ENCODE measurements around the gene SLIT1.

Gene SLIT1

DNA sequence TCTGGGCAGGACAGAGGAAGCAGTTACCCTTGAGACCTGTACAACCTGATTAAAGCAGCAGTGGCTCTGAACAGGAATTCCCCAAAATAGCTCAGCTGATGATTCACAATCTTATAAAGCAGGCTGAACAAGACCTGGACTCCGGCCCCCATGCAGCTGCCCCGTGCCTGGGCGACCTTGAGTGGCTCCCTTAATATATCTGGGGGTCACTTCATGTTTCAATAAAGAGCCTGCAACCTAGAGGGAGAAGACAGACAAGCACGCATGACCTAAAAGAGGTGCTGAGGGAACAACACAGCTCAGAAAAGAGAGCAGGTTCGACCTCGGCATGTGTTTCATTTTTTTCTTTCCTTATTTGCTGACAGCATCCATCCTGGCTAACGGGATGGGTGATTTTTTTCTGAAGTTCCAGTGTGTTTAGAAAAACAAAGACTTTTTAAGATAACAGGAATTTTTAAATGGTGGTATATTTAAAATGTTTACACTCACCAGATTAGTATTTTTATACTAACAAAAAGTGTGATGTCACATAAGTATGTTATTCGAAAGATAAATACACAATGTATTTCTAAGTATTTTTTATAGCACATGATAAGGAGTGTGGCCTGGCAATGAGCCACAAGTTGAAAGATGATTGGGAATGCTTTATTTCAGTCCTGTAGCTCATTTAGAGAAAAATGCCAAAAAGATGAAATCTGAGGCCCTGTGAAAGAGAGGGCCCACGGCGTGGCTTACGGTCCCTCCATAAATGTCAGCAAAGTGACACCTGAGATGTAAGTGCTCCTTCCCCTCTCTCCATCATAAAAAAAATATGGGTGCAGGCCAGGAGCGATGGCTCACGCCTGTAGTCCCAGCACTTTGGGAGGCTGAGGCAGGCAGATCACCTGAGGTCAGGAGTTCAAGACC lies 161.3 kb downstream of the SLIT1 start:
- no peak for DNase-seq (ENCODE audit: low read depth in 2 of 2)

DNA sequence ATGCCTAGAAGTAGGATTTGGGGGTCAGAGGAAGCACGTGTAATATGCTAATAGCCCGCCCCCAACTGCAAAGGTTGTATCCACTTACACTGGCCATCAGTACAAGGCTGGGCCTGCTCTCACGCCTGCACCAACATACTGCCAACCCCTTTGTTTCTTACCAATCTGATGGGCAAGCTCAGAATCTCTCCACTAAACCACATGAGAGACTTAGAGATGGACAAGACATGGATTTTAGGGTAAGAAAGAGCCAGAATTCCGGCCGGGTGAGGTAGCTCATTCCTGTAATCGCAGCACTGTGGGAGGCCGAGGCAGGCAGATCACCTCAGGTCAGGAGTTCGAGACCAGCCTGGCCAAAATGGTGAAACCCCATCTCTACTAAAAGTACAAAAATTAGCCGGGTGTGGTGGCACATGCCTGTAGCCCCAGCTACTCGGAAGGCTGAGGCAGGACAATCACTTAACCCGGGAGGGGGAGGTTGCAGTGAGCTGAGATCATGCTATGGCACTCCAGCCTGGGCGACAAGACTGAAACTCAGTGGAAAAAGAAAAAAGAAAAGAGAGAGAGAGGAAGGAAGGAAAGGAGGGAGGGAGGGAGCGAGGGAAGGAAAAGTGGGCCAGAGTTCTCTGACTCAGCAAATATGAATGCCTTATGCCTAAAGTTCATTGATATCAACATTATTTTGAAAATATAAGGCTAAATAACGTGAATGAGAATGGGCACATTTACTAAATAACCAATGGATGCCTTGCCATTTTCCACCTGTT lies 162.2 kb downstream of the SLIT1 start:
- DNase-seq (ENCODE audit: low read depth in 2 of 2): no peak

DNA sequence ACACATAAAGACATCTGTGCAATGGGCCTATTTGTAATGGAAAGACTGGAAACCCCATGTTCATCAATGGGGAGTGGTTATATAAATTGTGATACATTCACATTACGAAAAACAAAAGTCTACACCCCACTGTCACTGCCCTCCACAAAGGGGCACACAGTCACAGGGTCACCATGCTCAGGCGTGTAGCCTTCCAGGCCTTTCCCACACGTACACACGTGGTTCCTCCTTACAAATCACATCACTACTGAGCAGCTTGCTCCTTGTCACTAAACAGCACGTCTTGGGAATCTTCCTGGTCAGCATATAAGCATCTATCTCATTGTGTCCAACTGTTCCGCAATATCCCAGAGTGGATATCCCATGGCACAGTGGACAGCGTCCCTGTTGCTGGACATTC lies 163.1 kb downstream of the SLIT1 start:
- no peak for DNase-seq (ENCODE audit: low read depth in 2 of 2)

DNA sequence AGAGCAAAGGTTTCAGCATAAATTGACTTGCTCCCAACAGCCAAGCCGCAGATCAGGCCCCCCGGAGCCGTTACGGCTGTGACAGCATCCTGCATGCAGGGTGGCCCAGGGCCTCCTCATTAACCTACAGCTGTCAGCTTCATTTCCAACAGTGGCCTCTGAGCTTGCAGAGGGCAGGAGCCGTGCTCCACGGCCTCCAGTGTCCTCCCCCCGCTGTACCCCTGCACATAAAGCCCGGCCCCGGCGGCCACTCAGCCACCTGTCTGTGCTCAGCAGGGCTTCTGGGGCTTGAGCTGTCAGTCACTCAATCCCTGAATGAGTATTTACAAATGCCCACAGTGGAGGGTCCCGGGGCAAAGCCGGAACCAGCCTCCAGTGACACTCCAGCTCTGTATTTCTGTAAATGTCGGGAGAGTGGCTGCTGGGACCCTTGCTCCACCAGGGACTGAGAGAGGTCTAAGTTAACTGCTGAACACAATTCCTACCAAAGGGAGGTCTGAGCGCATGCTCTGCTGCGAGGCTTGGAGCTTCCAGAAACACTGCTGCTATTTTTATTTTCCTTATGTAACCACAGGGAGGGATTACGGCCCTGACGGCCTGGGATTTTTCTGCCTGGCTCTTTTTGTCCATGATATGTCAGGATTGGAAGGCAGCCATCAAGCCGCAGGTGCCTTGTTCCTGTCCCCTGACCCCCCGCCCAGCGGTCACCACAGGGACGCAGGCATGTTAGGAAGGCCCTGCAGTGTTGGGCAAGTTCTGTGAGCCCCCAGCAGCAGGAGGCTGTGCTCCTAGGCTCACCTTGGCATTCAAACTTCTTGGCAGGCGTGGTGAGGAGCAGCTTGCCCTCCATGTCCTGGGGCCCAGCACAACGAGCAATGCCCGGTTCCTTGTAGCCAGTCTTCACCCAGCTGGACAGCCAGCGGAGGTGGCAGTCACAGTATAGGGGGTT lies 165.0 kb downstream of the SLIT1 start:
- DNase-seq (ENCODE audit: low read depth in 2 of 2): no peak

DNA sequence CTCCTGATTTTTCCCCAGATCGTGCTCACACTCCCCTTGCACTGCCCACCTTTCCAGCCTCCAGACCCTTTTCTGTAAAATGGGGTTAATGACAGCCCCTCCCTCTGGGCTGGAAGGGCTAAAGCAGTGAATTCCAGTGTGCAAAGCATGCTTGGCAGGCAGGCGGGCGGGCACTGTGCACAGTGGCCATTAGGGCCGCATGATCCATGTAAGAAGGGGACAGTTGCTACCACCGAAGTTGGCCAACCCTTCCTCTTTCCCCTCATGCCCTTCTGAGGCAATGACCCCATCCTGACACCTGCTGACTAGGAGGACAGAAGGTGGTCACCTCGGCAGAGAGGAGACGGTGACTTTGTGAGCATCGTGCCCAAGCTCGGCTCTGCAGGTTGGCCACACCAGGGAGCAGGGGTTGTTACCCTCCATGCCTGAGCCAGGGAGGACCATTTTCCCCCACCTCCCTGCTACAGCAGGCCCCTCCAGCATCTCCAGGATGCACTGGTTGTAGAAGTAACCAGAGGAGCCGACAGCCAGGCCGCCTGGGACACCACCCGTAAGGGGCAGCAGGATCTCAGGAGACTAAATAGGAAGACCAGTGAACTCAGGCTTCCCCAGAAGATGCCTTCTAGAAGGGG lies 166.4 kb downstream of the SLIT1 start:
- no peak for DNase-seq (ENCODE audit: low read depth in 2 of 2)

DNA sequence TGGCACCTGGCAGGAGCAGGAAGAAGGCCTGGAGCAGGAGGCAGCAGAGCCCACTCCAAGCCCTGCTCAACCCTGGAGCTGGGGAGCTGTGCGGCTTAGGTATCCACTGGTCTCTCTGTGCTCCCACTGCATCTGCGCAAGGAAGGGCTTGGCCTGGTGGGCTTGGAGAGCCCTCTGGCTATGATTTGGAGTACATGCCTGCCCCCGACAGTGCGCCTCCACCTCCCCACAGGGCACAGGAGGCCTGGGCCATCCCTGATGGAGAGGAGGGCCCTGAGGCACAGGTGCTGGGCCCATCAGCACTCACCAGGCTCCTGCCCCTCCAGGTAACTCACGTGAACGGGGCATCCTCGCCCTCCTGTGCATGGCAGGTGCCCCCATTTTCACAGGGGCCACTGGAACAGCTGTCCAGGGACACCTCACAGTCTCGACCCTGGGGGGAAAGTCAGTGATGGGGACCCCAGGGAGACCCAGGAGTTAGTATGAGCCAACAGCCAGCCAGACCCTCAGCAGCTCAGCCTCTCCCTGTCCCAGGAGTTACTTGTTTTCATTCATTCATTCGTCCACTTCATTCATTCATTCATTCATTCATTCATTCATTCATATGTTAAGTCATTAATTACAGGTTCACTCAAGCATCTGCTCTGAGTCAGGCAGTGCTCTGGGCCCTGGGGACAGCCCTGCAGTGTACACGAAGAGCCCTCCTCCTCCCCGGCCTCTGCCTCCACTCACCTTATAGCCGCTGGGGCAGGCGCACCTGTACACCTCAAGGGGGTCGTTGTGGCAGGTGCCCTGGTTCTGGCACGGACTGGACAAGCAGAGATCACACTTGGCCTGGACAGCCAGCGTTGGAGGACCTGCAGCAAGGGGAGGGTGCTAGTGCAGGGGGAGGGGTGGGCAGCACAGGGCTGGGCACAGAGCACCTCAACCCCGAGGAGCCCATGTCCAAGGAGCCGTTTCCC lies 167.2 kb downstream of the SLIT1 start:
- no peak for DNase-seq (ENCODE audit: low read depth in 2 of 2)

DNA sequence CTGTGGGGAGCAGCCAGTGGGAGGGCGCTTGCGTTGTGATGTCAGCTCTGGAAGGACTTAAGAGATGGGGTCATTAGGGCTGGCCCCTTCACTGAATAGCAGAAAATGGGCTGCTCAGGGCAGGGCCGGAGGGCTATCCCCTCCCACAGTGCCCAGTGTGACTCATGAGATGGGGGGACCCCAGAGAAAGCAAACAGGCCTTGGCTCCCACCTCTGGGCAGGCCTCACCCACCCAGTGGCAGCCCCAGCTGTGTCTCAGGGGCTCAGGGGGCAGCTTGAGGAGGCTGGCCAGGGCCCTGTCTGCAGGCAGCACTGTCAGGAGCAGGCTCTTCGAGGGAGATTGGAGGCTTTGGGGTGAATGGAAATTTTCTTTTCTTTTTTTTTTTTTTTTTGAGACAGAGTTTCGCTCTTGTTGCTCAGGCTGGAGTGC lies 168.3 kb downstream of the SLIT1 start:
- DNase-seq (ENCODE audit: low read depth in 2 of 2): no peak

DNA sequence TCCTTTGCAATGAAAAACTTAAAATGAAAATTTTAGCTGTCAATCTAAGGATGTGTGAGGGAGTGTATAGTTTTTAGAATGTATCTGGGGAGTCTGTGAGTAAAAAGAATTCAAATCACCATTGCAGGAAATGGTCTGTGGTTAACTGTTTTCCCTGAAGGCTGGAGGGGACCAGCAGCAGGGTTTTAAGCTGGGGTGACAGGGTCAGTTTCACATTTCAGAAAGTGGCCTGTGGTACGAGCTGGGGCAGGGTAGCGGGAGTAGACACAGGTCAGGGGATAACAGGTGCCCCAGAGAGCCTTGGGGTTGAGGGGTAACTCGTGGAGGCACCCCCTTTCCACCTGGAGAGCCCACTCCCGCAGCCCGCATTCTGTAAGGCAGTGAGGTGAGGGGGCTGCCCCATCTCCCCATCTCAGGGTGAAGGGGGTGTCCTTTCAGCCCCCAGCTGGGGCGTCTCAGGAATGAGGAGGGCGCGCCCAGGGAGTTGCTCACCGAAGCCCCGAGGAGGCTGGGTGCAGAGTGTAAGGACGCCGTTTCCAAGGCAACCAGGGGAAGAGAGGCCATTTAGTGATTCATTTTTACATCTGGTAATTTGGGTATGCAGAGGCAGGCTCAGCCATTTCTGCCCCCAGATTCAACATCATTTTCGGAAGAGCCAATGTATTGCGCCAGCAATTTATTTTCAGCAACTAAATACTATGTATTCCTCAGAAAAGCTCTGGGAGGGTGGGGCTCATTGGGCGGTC lies 168.9 kb downstream of the SLIT1 start:
- no peak for DNase-seq (ENCODE audit: low read depth in 2 of 2)

DNA sequence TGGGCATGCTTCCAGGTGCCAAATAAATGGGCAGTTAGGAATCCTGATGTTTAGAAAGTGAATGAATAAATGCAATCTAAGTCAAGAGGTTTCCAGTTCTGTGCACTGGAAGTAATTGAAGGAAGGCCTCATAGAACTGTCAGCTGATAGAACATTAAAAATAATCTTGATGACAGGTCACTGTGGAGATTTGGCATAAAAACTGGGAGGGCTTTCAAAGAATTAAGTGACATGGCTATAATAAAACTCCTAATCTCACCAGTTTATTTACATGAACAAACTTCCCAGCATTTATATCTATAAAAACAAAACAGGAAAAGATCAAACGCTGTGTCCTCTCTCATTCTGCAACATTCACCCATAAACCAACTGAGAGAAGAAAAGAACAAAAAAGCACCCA lies 170.5 kb downstream of the SLIT1 start:
- no peak for DNase-seq (ENCODE audit: low read depth in 2 of 2)

DNA sequence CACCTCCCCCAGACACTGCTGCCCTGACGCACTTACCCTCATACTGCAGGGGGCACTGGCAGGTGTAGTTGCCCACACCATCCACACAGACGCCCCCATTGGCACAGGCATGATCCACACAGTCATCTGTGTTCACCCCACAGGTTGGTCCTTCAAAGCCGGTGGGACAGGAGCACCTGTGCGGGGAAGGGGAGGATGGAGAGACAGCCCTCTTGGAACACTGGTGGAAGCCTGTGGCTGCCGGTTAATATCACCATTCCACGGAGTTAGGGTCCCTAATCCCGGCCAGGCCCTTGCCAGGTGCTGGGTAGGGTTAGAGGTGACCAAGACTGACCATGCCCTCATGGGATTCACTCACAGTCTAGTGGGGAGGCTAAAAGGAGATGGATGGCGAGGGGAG lies 171.8 kb downstream of the SLIT1 start:
- DNase-seq (ENCODE audit: low read depth in 2 of 2): no peak

DNA sequence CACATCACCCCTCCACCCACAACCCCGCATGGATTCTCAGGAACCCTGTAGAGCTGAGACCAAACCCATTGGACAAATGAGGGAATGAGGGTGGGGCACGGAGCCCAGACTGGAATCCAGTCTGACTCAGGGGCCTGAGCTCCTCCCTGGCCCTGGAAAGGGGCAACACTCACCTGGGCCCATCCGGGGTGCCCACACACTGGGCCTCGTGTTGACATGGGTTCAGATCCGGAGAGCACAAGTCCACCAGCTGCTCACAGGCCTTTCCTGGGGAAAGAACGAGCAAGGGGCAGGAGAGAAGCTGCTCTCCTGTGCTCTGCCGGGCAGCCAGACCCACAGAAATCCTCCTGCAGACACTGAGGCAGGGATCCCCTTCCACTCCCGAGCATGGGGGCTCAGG lies 172.2 kb downstream of the SLIT1 start:
- no peak for DNase-seq (ENCODE audit: low read depth in 2 of 2)

DNA sequence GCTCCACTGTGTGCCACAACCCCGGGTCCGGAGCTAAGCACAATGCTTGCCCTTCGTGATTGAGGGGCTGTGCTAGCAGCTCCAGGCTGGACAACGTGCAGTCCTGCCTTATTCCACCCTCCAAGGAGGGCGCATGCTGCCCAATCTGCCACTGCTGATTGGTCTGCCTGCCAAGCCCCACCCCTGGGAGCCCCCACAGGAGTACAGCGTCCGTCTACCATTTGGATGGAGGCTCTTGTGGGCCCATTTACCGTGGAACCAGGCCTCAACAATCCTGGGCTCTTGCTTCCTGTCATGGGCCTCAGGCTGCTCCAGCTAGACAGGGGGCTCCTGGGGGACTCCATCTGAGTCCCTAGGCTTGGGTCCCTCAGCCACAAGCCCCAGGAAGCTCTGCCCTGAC lies 173.3 kb downstream of the SLIT1 start:
- DNase-seq (ENCODE audit: low read depth in 2 of 2): no peak

DNA sequence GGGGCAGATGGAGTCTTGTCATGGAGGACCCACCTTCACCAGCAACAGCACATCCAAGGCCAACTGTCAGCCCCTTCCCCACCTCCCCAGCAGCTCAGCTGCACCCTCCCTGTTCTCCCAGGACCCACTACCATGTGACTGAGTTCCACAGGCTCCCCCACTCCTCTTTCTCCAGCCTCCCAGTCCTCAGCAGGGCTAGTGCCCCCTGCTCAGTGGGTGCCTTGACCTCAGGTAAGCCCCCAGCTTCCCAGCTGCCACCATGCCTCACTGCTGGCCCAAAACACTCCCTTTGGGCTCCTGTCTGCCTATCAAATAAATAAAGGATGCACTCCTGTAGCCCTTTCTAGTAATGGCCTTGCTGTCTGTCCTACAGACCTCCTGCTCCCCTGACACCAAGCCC lies 174.4 kb downstream of the SLIT1 start:
- DNase-seq (ENCODE audit: low read depth in 2 of 2): no peak

DNA sequence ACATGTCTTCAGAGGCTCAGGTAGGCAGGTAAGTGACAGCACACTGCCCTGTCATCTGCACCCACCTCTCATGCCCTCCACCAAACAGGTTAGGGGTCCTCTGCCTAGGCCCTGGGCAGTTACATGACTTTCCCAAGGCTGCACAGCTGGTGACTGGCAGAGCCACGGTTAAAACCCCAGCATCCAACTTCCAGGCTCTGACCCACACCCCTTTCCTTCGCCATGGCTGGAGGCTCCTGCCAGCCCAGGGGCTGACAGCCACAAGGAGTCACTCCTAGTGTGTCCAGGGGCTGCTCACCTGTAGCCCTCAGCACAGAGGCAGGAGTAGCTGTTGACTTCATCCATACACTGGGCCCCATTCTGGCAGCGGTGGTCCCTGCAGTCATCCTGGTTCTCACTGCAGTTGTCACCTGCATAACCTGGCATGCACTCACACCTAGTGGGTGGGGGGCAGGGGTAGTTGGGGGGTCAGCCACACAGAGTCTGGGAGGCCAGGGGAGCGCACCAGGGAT lies 175.0 kb downstream of the SLIT1 start:
- no peak for DNase-seq (ENCODE audit: low read depth in 2 of 2)

DNA sequence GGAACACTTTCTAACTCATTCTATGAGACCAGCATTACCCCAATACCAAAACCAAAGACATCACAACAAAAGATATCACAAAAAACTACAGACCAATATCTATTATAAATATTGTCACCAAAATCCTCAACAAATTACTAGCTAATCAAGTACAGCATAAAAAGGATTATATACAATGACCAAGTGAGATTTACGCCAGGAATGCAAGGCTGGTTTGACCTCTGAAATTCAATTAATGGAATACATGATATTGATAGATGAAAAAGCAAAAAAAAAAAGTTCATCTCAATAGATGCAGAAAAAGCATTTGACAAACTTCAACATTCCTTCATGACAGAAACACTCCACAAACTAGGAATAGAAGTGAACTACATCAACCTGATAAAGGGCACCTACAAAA lies 178.3 kb downstream of the SLIT1 start:
- no peak for DNase-seq (ENCODE audit: low read depth in 2 of 2)

DNA sequence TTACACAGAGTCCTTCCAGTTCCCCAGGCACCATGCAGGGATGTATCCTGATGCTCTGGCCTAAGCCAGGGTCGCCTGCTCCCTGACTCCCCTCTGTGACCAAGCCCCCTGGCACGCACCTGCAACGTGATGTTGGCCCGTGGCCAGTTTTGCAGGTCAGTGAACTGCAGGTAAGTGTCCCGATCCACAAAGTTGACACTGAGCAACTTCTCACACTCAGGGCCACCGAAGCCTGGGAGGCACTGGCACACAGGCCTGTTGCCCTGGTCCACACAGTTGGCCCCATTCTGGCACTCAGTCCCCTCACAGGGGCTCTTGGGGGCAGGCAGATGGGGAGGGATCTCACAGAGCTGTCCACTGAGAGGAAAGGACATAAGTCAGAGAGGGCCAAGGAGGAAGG lies 179.4 kb downstream of the SLIT1 start:
- no peak for DNase-seq (ENCODE audit: low read depth in 2 of 2)

DNA sequence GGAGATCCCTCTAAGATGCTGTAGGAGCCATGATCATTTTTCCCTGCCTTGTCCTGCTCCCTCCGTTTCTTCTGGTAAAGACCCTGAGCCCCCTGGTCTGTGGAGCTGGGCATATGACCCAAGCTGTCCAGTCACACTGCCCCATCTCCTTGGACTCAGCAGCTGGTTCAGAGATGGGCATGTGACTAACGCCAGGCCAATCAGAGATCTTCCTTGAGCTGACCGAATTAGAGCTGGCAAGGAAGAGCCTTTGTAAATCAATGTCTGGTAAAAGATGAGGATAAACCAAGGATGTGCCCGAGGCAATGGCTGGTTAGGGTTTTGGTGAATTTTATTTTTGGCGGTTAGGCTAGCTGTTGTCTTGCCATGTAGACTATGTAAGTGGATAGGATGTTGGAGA lies 180.4 kb downstream of the SLIT1 start:
- DNase-seq (ENCODE audit: low read depth in 2 of 2): no peak

DNA sequence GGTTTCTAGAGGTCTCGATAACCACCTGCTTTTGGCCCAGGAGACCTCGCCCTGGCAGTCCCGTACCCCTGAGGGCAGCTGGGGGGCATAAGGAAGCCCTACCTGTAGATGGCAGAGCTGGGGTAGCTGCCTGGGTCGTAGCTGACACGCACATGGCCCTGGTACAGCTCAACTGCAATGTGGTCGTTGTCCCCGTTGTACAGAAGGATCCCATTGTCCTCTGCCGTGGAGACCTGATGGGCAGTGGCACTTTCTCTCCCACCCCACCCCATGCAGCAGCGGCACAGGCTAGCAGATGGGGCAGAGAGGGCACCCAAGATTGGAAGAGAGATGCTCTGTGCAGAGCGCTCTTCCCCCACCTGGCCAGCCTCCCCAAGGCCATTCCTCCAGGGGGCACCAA lies 181.2 kb downstream of the SLIT1 start:
- no peak for DNase-seq (ENCODE audit: low read depth in 2 of 2)

DNA sequence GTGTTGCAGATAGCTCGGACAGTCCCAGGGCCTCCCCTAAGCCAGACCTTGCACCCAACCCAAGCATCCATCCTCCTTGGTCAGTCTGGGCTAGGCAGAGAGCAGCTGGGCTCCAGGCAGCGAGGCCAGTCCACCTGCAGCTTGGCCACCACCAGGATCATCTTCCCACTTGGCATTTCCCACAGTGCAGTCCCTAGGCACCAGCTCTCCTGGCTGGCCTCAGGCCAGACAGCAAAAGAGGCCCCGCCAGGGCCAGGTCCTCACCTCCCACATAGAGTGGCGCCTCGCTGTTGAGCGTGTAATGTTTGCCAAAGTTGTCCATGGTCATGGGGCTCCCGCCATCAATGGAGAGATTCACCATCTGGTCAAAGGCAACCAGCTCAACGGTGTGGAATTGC lies 182.0 kb downstream of the SLIT1 start:
- DNase-seq (ENCODE audit: low read depth in 2 of 2): no peak

All from stimulated activated CD4-positive, alpha-beta T cell treated with anti-CD3 and anti-CD28 coated beads, Interleukin-1b, Interleukin-23, amount 100 ng/mL, for 4 hours (primary cell).